HEK293T (cell line): ENCODE results near the gene NAT8L.

ENCODE experiments used
- ARNT ChIP-seq: fragments of 450-650 bp; IDR thresholded peaks from 2 replicates; pipeline ENCODE4 v1.6.1; 2017; ENCODE audit warnings: mild to moderate bottlenecking
- BHLHE40 ChIP-seq: fragments of 450-650 bp; IDR thresholded peaks from 2 replicates; pipeline ENCODE4 v1.6.1; 2016; ENCODE audit warnings: mild to moderate bottlenecking, moderate library complexity, borderline replicate concordance
- CTBP1 ChIP-seq: fragments of 450-650 bp; IDR thresholded peaks from 2 replicates; pipeline ENCODE4 v1.6.1; 2016; ENCODE audit warnings: borderline replicate concordance
- ELF4 ChIP-seq: fragments of 450-650 bp; IDR thresholded peaks from 2 replicates; pipeline ENCODE4 v1.6.1; 2017; ENCODE audit warnings: antibody characterized with exemption
- FOXA1 ChIP-seq: fragments of 450-650 bp; IDR thresholded peaks from 2 replicates; pipeline ENCODE4 v1.6.1; 2016; ENCODE audit warnings: mild to moderate bottlenecking
- FOXK2 ChIP-seq: fragments of 450-650 bp; IDR thresholded peaks from 2 replicates; pipeline ENCODE4 v1.6.1; 2016; ENCODE audit warnings: mild to moderate bottlenecking
- FOXM1 ChIP-seq: fragments of 450-650 bp; IDR thresholded peaks from 2 replicates; pipeline ENCODE4 v1.6.1; 2017; ENCODE audit warnings: mild to moderate bottlenecking, borderline replicate concordance
- HDGF ChIP-seq: fragments of 450-650 bp; IDR thresholded peaks from 2 replicates; pipeline ENCODE4 v1.6.1; 2017; ENCODE audit warnings: antibody characterized with exemption, borderline replicate concordance
- LEF1 ChIP-seq: fragments of 450-650 bp; IDR thresholded peaks from 2 replicates; pipeline ENCODE4 v1.6.1; 2017; ENCODE audit warnings: mild to moderate bottlenecking, borderline replicate concordance
- NFRKB ChIP-seq: fragments of 450-650 bp; IDR thresholded peaks from 2 replicates; pipeline ENCODE4 v1.6.1; 2016; ENCODE audit warnings: mild to moderate bottlenecking, moderate library complexity
- PKNOX1 ChIP-seq: fragments of 450-650 bp; IDR thresholded peaks from 2 replicates; pipeline ENCODE4 v1.6.1; 2016
- SP1 ChIP-seq: fragments of 450-650 bp; IDR thresholded peaks from 2 replicates; pipeline ENCODE4 v1.6.1; 2017
- TARDBP ChIP-seq: fragments of 450-650 bp; IDR thresholded peaks from 2 replicates; pipeline ENCODE4 v1.6.1; 2016
- ZNF384 ChIP-seq: fragments of 450-650 bp; IDR thresholded peaks from 2 replicates; pipeline ENCODE4 v1.6.1; 2016

- TF ChIP-seq PKNOX1 (no peak), FOXM1 (no peak), BHLHE40 (no peak), ELF4 (no peak), LEF1 (no peak), CTBP1 (no peak), FOXK2 (no peak), NFRKB (no peak), SP1 (no peak), TARDBP (no peak), FOXA1 (no peak), ARNT (no peak), ZNF384 (no peak), HDGF (no peak)
These were observed 6.2 kb downstream of the NAT8L start for GRCh38 chr4:2065106-2065930.
